H9 (cell line): ENCODE measurements around the gene ACP3. TPM values are rescaled to one million over a fixed set of nuclear protein-coding genes. Genes with fewer than 3 reads are reported as not detected.

Experiments
- DNase-seq: peaks from one replicate; pipeline ENCODE4 v3.0.0-alpha.2; 2017
- H2AFZ ChIP-seq: one replicate; pipeline ENCODE4 v1.6.1; 2013; ENCODE audit warnings: mild to moderate bottlenecking, low read length, control low read depth, moderate library complexity
- H2AK5ac ChIP-seq: 2 replicates; pipeline ENCODE4 v1.6.1; 2013; ENCODE audit warnings: low read length, control low read depth, mixed read lengths; ENCODE audit not compliant: insufficient read length
- H2BK120ac ChIP-seq: one replicate; pipeline ENCODE4 v1.6.1; 2013; ENCODE audit warnings: low read depth, mild to moderate bottlenecking, low read length, control low read depth, inconsistent platforms; ENCODE audit not compliant: poor library complexity, severe bottlenecking
- H2BK12ac ChIP-seq: 2 replicates; pipeline ENCODE4 v1.6.1; 2013; ENCODE audit warnings: low read length, control low read depth, mixed read lengths, low read depth; ENCODE audit not compliant: insufficient read length
- H2BK15ac ChIP-seq: 2 replicates; pipeline ENCODE4 v1.6.1; 2013; ENCODE audit warnings: low read depth, low read length, control low read depth
- H2BK20ac ChIP-seq: one replicate; pipeline ENCODE4 v1.6.1; 2013; ENCODE audit warnings: low read depth, mild to moderate bottlenecking, low read length, control low read depth, inconsistent platforms; ENCODE audit not compliant: poor library complexity, severe bottlenecking
- H2BK5ac ChIP-seq: 2 replicates; pipeline ENCODE4 v1.6.1; 2013; ENCODE audit warnings: low read length, control low read depth, mixed read lengths; ENCODE audit not compliant: insufficient read length
- H3K14ac ChIP-seq: 2 replicates; pipeline ENCODE4 v1.6.1; 2013; ENCODE audit warnings: low read length, control low read depth; ENCODE audit not compliant: insufficient read depth
- H3K18ac ChIP-seq: 2 replicates; pipeline ENCODE4 v1.6.1; 2013; ENCODE audit warnings: low read depth, mild to moderate bottlenecking, mixed read lengths, low read length, control low read depth; ENCODE audit not compliant: insufficient read length
- H3K23ac ChIP-seq: 2 replicates; pipeline ENCODE4 v1.6.1; 2013; ENCODE audit warnings: low read length, control low read depth, mixed read lengths, low read depth; ENCODE audit not compliant: insufficient read length
- H3K23me2 ChIP-seq: 2 replicates; pipeline ENCODE4 v1.6.1; 2013; ENCODE audit warnings: low read depth, mild to moderate bottlenecking, mixed read lengths, low read length, control low read depth; ENCODE audit not compliant: insufficient read length, poor library complexity, severe bottlenecking
- H3K27ac ChIP-seq: 2 replicates; pipeline ENCODE4 v1.5.1; 2013; ENCODE audit warnings: low read length, control low read depth, mixed read lengths, low read depth; ENCODE audit not compliant: insufficient read length
- H3K27me3 ChIP-seq: 2 replicates; pipeline ENCODE4 v1.6.1; 2013; ENCODE audit warnings: low read length, control low read depth, inconsistent platforms; ENCODE audit not compliant: insufficient read depth
- H3K4ac ChIP-seq: 2 replicates; pipeline ENCODE4 v1.6.1; 2013; ENCODE audit warnings: low read depth, mild to moderate bottlenecking, control low read depth, inconsistent platforms, low read length, moderate library complexity
- H3K4me1 ChIP-seq: 2 replicates; pipeline ENCODE4 v1.6.1; 2013; ENCODE audit warnings: low read length, control low read depth, inconsistent platforms; ENCODE audit not compliant: insufficient read depth
- H3K4me2 ChIP-seq: 2 replicates; pipeline ENCODE4 v1.6.1; 2013; ENCODE audit warnings: low read length, control low read depth, mixed read lengths; ENCODE audit not compliant: insufficient read length, insufficient read depth
- H3K56ac ChIP-seq: 2 replicates; pipeline ENCODE4 v1.6.1; 2013; ENCODE audit warnings: low read depth, mild to moderate bottlenecking, mixed read lengths, low read length, control low read depth; ENCODE audit not compliant: insufficient read length
- H3K79me1 ChIP-seq: 2 replicates; pipeline ENCODE4 v1.6.1; 2013; ENCODE audit warnings: low read depth, mild to moderate bottlenecking, moderate library complexity, low read length, control low read depth, inconsistent platforms; ENCODE audit not compliant: insufficient read depth, poor library complexity, severe bottlenecking
- H3K79me2 ChIP-seq: 2 replicates; pipeline ENCODE4 v1.6.1; 2013; ENCODE audit warnings: low read length, control low read depth, inconsistent platforms; ENCODE audit not compliant: insufficient read depth
- H3K9ac ChIP-seq: 2 replicates; pipeline ENCODE4 v1.6.1; 2013; ENCODE audit warnings: low read length, control low read depth, mixed read lengths; ENCODE audit not compliant: insufficient read length; ENCODE audit errors: extremely low read depth
- H3K9me3 ChIP-seq: one replicate; pipeline ENCODE4 v1.6.1; 2013; ENCODE audit warnings: low read depth, low read length, inconsistent platforms; ENCODE audit not compliant: control insufficient read depth
- H3T11ph ChIP-seq: one replicate; pipeline ENCODE4 v1.6.1; 2013; ENCODE audit warnings: mild to moderate bottlenecking, low read length, control low read depth, inconsistent platforms
- H4K20me1 ChIP-seq: one replicate; pipeline ENCODE4 v1.6.1; 2013; ENCODE audit not compliant: control insufficient read depth, insufficient read length, insufficient read depth
- H4K5ac ChIP-seq: 2 replicates; pipeline ENCODE4 v1.6.1; 2013; ENCODE audit warnings: low read depth, mild to moderate bottlenecking, mixed read lengths, low read length, control low read depth; ENCODE audit not compliant: insufficient read length
- H4K8ac ChIP-seq: replicated peaks from 2 replicates; pipeline ENCODE4 v1.6.1; 2013; ENCODE audit warnings: low read length, control low read depth, mixed read lengths, low read depth; ENCODE audit not compliant: insufficient read length
- H4K91ac ChIP-seq: 2 replicates; pipeline ENCODE4 v1.6.1; 2013; ENCODE audit warnings: low read depth, mild to moderate bottlenecking, moderate library complexity, mixed read lengths, low read length, control low read depth; ENCODE audit not compliant: insufficient read length
- H3K27ac Mint-ChIP-seq, 3 experiments: 2 replicates in 2 of 3; 3 replicates in 1 of 3; pipeline ENCODE4 v1.8.0; 2020 to 2021; ENCODE audit warnings: mixed read lengths in 3 of 3, mild to moderate bottlenecking in 1 of 3, moderate library complexity in 1 of 3
- H3K27me3 Mint-ChIP-seq: 2 replicates; pipeline ENCODE4 v1.8.0; 2021; ENCODE audit warnings: low read depth, mild to moderate bottlenecking, moderate library complexity, mixed read lengths
- H3K36me3 Mint-ChIP-seq, 3 experiments: 2 replicates in 2 of 3; 3 replicates in 1 of 3; pipeline ENCODE4 v1.8.0; 2020 to 2021; ENCODE audit warnings: low read depth in 3 of 3, mixed read lengths in 3 of 3; ENCODE audit not compliant: insufficient read depth in 1 of 3
- H3K4me1 Mint-ChIP-seq, 2 experiments: 2 replicates each; pipeline ENCODE4 v1.8.0; 2020; ENCODE audit warnings: mixed read lengths in 2 of 2
- H3K4me3 Mint-ChIP-seq, 2 experiments: 2 replicates in 1 of 2; 3 replicates in 1 of 2; pipeline ENCODE4 v1.8.0; 2020 to 2021; ENCODE audit warnings: mild to moderate bottlenecking in 2 of 2, mixed read lengths in 2 of 2, moderate library complexity in 1 of 2
- H3K9me3 Mint-ChIP-seq, 2 experiments: 2 replicates in 1 of 2; 3 replicates in 1 of 2; pipeline ENCODE4 v1.8.0; 2020; ENCODE audit warnings: mild to moderate bottlenecking in 2 of 2, mixed read lengths in 2 of 2, moderate library complexity in 1 of 2
- WGBS: extraction: QIAGEN DNeasy Blood & Tissue Kit; methylation state at CpG from one replicate; pipeline ENCODE4 v1.1.7; 2013; ENCODE audit warnings: missing lambda C conversion rate, low lambda C conversion rate, mixed read lengths; ENCODE audit not compliant: insufficient read length; ENCODE audit errors: extremely low coverage; 5-methylcytosine and 5-hydroxymethylcytosine counted together
- total RNA-seq: library from RNA; stranded (reverse); gene quantifications from 2 replicates; pipeline ENCODE4 v1.2.1, GENCODE V29; 2021
- TF ChIP-seq, protein P1 (sequence below): fragments of 200-600 bp; sonication (generic); conservative IDR thresholded peaks from 3 replicates; pipeline ENCODE4 v1.8.0; 2021; ENCODE audit warnings: antibody characterized with exemption, mild to moderate bottlenecking

The ACP3 gene
- total RNA-seq, 1 experiment from 2014 or later: 0.17 TPM

DNA sequence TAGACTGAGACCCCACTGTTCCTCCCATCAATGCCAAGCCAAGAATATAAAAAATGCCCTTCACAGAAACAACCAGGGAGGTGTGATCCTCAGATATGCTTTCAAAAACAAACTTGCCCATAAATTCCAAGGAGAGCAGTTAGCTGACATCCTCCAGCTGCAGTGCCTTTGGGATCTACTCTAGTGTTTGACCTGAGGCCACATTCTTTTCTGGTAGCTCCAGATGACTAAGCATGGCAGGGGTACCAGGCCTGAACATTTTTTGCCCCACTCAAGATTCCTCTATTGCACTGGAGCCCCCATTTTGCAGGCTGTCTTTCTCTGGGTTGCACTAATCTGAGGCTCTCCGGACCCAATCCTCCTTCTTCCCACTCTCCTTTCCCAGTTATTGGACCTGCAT, 27.9 kb upstream of the ACP3 start:
- no peak overlapping the region for H2BK5ac ChIP-seq
- H4K8ac ChIP-seq: no peak overlapping the region
- no peak for DNase-seq
- no peak overlapping the region for H2BK15ac ChIP-seq
- H4K20me1 ChIP-seq: no peaks in the 10 kb centered on the region
- peaks cover 9% of the 10 kb centered on the region; the same call in 1 of the 2 replicates for H3K4me1 ChIP-seq
- H3K79me1 ChIP-seq: no peaks in the 10 kb centered on the region
- no peak overlapping the region for H4K5ac ChIP-seq
- H3K4ac ChIP-seq: no peak overlapping the region
- H3T11ph ChIP-seq: no peak overlapping the region
- no peaks in the 10 kb centered on the region for H3K23me2 ChIP-seq
- no peaks in the 10 kb centered on the region for H3K79me2 ChIP-seq
- WGBS: no CpG with 5 or more reads among the region's 1 CpG
- no peak overlapping the region for H2BK120ac ChIP-seq
- no peak overlapping the region for H3K4me2 ChIP-seq
- no peaks in the 10 kb centered on the region for H3K27me3 ChIP-seq
- TF ChIP-seq, protein P1, sequence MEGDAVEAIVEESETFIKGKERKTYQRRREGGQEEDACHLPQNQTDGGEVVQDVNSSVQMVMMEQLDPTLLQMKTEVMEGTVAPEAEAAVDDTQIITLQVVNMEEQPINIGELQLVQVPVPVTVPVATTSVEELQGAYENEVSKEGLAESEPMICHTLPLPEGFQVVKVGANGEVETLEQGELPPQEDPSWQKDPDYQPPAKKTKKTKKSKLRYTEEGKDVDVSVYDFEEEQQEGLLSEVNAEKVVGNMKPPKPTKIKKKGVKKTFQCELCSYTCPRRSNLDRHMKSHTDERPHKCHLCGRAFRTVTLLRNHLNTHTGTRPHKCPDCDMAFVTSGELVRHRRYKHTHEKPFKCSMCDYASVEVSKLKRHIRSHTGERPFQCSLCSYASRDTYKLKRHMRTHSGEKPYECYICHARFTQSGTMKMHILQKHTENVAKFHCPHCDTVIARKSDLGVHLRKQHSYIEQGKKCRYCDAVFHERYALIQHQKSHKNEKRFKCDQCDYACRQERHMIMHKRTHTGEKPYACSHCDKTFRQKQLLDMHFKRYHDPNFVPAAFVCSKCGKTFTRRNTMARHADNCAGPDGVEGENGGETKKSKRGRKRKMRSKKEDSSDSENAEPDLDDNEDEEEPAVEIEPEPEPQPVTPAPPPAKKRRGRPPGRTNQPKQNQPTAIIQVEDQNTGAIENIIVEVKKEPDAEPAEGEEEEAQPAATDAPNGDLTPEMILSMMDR: no peak
- no peak overlapping the region for H4K91ac ChIP-seq
- H2AFZ ChIP-seq: no peak overlapping the region
- Mint-ChIP-seq H3K27me3 (no peaks in the 10 kb centered on the region), H3K36me3 (peaks cover 6 to 14% (median 9%) of the 10 kb centered on the region in 3 experiments; a peak in 4 of 7 replicates), H3K4me1 (peaks cover 29% of the 10 kb centered on the region in 2 experiments), H3K9me3 (peaks cover 9 to 12% of the 10 kb centered on the region in 2 experiments), H3K27ac (peak overlapping the region in 1 of 3 experiments; percentile 59; a peak in 1 of 7 replicates), H3K4me3 (no peak overlapping the region)
- H3K18ac ChIP-seq: no peak overlapping the region
- no peak overlapping the region for H3K27ac ChIP-seq
- H2AK5ac ChIP-seq: no peak overlapping the region
- no peak overlapping the region for H3K23ac ChIP-seq
- no peak overlapping the region for H2BK20ac ChIP-seq
- H3K56ac ChIP-seq: no peak overlapping the region
- H3K9me3 ChIP-seq: no peaks in the 10 kb centered on the region
- H2BK12ac ChIP-seq: no peak overlapping the region
- H3K9ac ChIP-seq: no peak overlapping the region
- no peak overlapping the region for H3K14ac ChIP-seq
